Testis (tissue), 3 donors: ENCODE measurements around the gene RIC3. TPM values are rescaled to one million over a fixed set of nuclear protein-coding genes. Genes with fewer than 3 reads are reported as not detected.

Experiments
- DNase-seq: peaks from one replicate; pipeline ENCODE4 v3.0.0-alpha.2; 2019
- H3K27ac ChIP-seq, 2 donors: fragments of 200-600 bp; sonication (generic); one replicate each; pipeline ENCODE4 v1.5.1; 2019
- H3K27me3 ChIP-seq: fragments of 200-600 bp; sonication (generic); one replicate; pipeline ENCODE4 v1.5.1; 2019
- H3K36me3 ChIP-seq: fragments of 200-600 bp; sonication (generic); one replicate; pipeline ENCODE4 v1.5.1; 2017; ENCODE audit warnings: low read depth; ENCODE audit errors: missing control alignments
- H3K4me1 ChIP-seq: fragments of 200-600 bp; sonication (generic); one replicate; pipeline ENCODE4 v1.5.1; 2019
- H3K4me3 ChIP-seq, 2 donors: fragments of 200-600 bp; sonication (generic); one replicate each; pipeline ENCODE4 v1.5.1; 2017 to 2019
- H3K9me3 ChIP-seq: fragments of 200-600 bp; sonication (generic); one replicate; pipeline ENCODE4 v1.5.1; 2017
- POLR2A ChIP-seq: fragments of 450-650 bp; IDR thresholded peaks from one replicate; pipeline ENCODE4 v1.6.1; 2017; ENCODE audit warnings: antibody characterized with exemption, mild to moderate bottlenecking, moderate library complexity
- WGBS, 2 donors: methylation state at CpG; one replicate each; pipeline ENCODE4 v1.1.5; 2018; 5-methylcytosine and 5-hydroxymethylcytosine counted together
- intact Hi-C: fragments of 100-400 bp; cut with DNase I; formaldehyde crosslinking; loops from one replicate; pipeline ENCODE4 v1.15.1; 2023; ENCODE audit warnings: low total_unique reads
- polyA plus RNA-seq: library from polyadenylated mRNA; stranded (reverse); fragments of 350-450 nt; fragmentation: Illumina TruSeq; extraction: RNeasy Lipid Tissue Mini Kit (QIAGEN cat#74804); gene quantifications from one replicate; pipeline ENCODE4 v1.2.3, GENCODE V29; 2014; ENCODE audit warnings: low read depth, low replicate concordance; ENCODE audit not compliant: insufficient read depth
- total RNA-seq, 2 donors: library from RNA; depleted of rRNA; stranded (reverse); fragments of >200 nt; gene quantifications; one replicate each; pipeline ENCODE4 v1.2.3, GENCODE V29; 2016
- TF ChIP-seq, protein P1 (sequence below), 3 experiments: fragments of 450-650 bp in 2 of 3; fragments of 200-600 bp in 1 of 3; sonication (generic) in 1 of 3; IDR thresholded peaks; one replicate each; pipeline ENCODE4 v1.5.1; 2016 to 2019; ENCODE audit warnings: antibody characterized with exemption in 3 of 3, mild to moderate bottlenecking in 2 of 3, moderate library complexity in 1 of 3

Gene RIC3
- total and polyA plus RNA-seq, 3 donors from 2014 or later, result 18.7 to 48.6 (median 42.3) TPM

DNA sequence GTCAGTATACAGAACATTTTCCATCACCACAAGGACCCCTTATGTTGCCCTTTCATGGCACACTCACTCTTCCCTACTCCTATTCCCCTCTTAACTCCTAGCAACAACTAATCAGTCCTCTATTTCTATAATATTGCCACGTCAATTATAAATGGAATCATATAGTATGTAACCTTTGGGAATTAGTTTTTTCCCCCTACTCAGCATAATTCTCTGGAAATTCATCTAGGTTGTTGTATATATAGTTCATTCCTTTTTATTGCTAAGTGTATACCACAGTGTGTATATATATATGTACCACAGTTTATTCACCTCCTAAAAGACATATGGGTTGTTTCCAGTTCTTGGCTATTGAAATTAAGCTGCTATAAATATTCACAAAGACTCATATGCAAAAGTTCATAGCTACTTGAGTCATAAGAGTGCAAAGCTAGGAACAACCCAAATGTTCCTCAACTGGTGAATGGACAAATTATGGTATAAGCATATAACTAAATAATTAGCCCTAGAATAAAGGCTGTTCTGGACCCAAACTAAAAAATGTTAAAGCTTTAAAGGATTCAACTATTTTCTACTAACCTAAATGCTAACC is 46.6 kb downstream of the RIC3 start:
- intact Hi-C loops, result no loop called here
- Histone ChIP-seq H3K27ac (no peak overlapping the region), H3K4me3 (no peak overlapping the region), H3K4me1 (no peaks in the 10 kb centered on the region), H3K36me3 (no peaks in the 10 kb centered on the region), H3K9me3 (no peaks in the 10 kb centered on the region), H3K27me3 (no peaks in the 10 kb centered on the region)
- no peak for TF ChIP-seq POLR2A
- TF ChIP-seq, protein P1, sequence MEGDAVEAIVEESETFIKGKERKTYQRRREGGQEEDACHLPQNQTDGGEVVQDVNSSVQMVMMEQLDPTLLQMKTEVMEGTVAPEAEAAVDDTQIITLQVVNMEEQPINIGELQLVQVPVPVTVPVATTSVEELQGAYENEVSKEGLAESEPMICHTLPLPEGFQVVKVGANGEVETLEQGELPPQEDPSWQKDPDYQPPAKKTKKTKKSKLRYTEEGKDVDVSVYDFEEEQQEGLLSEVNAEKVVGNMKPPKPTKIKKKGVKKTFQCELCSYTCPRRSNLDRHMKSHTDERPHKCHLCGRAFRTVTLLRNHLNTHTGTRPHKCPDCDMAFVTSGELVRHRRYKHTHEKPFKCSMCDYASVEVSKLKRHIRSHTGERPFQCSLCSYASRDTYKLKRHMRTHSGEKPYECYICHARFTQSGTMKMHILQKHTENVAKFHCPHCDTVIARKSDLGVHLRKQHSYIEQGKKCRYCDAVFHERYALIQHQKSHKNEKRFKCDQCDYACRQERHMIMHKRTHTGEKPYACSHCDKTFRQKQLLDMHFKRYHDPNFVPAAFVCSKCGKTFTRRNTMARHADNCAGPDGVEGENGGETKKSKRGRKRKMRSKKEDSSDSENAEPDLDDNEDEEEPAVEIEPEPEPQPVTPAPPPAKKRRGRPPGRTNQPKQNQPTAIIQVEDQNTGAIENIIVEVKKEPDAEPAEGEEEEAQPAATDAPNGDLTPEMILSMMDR (IDR thresholded peaks at IDR 0.05), result no peak
- WGBS, 2 donors, result 82 to 96% methylated on average over 1 of the region's 1 CpG
- DNase-seq, result no peak

DNA sequence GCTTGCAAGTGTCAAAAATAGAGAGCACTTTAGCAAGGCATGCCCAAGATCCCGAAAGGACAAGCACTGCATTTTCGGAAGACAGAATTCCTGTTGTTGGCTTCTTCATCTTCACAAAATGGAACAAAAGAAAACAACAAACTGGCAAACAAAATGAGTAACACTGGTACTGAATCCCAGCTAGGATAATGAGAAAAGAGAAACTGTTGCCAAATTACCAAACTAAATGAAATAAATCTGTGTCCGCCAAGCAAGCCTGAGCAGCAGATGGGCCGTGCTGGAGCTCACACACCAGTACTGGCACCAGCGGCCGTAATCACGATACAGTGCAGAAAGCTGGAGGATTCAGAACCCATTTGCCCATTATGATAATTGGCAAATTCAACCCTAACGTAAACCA is 57.2 kb downstream of the RIC3 start:
- Histone ChIP-seq H3K27ac (no peak overlapping the region), H3K36me3 (no peaks in the 10 kb centered on the region), H3K4me1 (no peaks in the 10 kb centered on the region), H3K27me3 (no peaks in the 10 kb centered on the region), H3K4me3 (no peak overlapping the region), H3K9me3 (no peaks in the 10 kb centered on the region)
- DNase-seq, result no peak
- WGBS, 2 donors, result 77 to 80% methylated on average over 8 of the region's 8 CpGs
- TF ChIP-seq, protein P1 (IDR thresholded peaks at IDR 0.05), result no peak
- no peak for TF ChIP-seq POLR2A
- intact Hi-C loops, result no loop called here

DNA sequence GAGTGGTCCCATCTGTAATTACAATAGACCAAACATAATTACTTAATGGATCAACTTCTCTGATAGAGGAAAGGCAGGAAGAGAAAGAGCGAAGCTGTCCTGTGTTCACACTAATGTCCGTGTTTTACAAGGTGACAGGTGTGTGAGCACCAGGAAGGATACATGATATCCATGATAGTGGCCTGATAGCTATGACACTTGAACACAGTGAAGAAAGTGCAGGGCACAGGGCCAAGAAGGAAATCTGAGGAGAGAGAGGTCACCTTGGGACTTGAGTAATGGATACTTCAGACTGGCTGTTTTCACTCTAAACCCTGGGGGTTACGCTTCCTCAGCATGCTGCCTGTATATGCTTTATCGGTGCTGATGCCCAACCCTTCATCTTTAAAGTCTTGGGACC is 58.4 kb downstream of the RIC3 start:
- no peak overlapping the region for H3K4me3 ChIP-seq
- no peaks in the 10 kb centered on the region for H3K4me1 ChIP-seq
- intact Hi-C loops, result no loop called here
- H3K27ac ChIP-seq, result no peak overlapping the region
- 95 to 96% methylated on average over 4 of the region's 4 CpGs for WGBS, 2 donors
- no peak for DNase-seq
- TF ChIP-seq, protein P1 (IDR thresholded peaks at IDR 0.05), result no peak
- TF ChIP-seq POLR2A, result no peak
- no peaks in the 10 kb centered on the region for H3K27me3 ChIP-seq
- no peaks in the 10 kb centered on the region for H3K9me3 ChIP-seq
- no peaks in the 10 kb centered on the region for H3K36me3 ChIP-seq

DNA sequence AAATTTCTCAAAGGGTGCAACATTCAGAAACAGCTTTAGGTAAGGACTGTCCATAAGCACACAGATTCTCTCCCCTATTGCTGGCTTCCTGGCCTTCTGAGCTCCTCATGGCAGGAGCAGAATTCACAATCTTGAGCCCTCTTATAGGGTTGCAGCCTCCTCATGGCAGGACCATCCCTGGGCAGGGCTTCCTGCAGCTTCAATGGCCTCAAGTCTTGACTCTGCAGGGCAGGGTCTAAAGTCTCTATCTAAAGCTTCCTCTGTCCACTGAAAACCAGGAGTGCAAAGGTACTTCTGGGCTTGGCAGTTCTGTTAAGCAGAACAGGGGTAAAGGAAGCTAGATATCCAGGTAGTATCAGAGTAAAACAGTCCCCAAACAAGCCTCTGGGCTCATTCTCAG is 59.1 kb downstream of the RIC3 start:
- DNase-seq, result no peak
- Histone ChIP-seq H3K27me3 (no peaks in the 10 kb centered on the region), H3K4me3 (no peak overlapping the region), H3K36me3 (no peaks in the 10 kb centered on the region), H3K9me3 (no peaks in the 10 kb centered on the region), H3K27ac (no peak overlapping the region), H3K4me1 (no peaks in the 10 kb centered on the region)
- intact Hi-C loops, result no loop called here
- TF ChIP-seq POLR2A, result no peak
- TF ChIP-seq, protein P1 (IDR thresholded peaks at IDR 0.05), result no peak

DNA sequence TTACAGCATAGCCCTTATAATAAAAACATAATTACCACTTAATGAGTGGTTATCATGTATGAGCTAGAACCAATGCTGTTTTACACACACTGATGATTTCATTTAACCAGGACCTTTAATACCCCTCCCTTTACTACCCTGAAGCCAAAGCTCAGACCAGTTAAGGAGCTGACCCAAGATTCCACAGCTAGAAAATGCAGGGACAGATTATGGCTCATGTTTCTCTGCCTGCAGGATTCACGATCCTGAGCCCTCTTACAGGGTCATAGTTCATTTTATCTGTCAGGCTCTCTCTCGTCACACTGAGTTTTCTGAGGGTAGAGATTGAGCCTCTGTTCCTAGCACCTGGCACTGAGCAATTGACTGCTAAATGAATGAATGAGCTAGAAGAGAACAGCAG is 60.4 kb downstream of the RIC3 start:
- Histone ChIP-seq H3K4me1 (no peaks in the 10 kb centered on the region), H3K27ac (no peak overlapping the region), H3K36me3 (no peaks in the 10 kb centered on the region), H3K9me3 (no peaks in the 10 kb centered on the region), H3K27me3 (no peaks in the 10 kb centered on the region), H3K4me3 (no peak overlapping the region)
- TF ChIP-seq, protein P1 (IDR thresholded peaks at IDR 0.05), result no peak
- no peak for TF ChIP-seq POLR2A
- intact Hi-C loops, result no loop called here
- DNase-seq, result no peak
- 70 to 71% methylated on average over 2 of the region's 2 CpGs for WGBS, 2 donors
